Uterus (tissue), 2 donors: ENCODE measurements around the gene TMEM187.

Experiments
- POLR2A ChIP-seq, 2 donors: fragments of 450-650 bp; IDR thresholded peaks; one replicate each; pipeline ENCODE4 v1.6.1; 2016; ENCODE audit warnings: antibody characterized with exemption in 2 of 2, mild to moderate bottlenecking in 1 of 2, moderate library complexity in 1 of 2
- TF ChIP-seq, protein P1 (sequence below), 4 experiments: fragments of 200-600 bp in 2 of 4; fragments of 450-650 bp in 2 of 4; sonication (generic) in 2 of 4; IDR thresholded peaks; one replicate each; pipeline ENCODE4 v1.5.1; 2016 to 2019; ENCODE audit warnings: antibody characterized with exemption in 4 of 4, mild to moderate bottlenecking in 2 of 4, moderate library complexity in 1 of 4

DNA sequence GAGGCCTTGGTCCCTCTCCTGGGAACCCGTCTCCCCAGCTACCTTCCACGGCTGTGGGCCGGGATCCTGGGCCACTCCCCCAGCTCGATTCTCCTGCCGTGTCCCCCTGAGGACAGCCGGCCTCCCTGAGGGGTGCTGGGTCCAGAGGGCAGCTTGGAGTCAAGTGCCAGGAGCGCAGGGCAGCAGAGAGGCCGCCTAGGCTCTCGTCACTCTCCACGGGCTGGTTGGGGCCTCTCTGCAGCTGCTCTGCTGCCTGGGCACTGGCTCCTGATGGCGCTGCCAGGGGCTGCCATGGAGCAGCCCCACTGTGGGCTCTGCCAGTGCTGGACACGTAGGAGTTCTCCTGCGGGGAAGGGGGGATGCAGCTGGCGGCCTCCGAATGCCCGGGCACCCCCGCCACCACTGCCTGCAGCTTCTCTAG lies 40.5 kb downstream of the TMEM187 start:
- TF ChIP-seq, protein P1, sequence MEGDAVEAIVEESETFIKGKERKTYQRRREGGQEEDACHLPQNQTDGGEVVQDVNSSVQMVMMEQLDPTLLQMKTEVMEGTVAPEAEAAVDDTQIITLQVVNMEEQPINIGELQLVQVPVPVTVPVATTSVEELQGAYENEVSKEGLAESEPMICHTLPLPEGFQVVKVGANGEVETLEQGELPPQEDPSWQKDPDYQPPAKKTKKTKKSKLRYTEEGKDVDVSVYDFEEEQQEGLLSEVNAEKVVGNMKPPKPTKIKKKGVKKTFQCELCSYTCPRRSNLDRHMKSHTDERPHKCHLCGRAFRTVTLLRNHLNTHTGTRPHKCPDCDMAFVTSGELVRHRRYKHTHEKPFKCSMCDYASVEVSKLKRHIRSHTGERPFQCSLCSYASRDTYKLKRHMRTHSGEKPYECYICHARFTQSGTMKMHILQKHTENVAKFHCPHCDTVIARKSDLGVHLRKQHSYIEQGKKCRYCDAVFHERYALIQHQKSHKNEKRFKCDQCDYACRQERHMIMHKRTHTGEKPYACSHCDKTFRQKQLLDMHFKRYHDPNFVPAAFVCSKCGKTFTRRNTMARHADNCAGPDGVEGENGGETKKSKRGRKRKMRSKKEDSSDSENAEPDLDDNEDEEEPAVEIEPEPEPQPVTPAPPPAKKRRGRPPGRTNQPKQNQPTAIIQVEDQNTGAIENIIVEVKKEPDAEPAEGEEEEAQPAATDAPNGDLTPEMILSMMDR (IDR thresholded peaks at IDR 0.05): no peak
- TF ChIP-seq POLR2A (IDR thresholded peaks at IDR 0.05): no peak
